GM23338 (cell line): ENCODE results near the gene CRISPLD2. TPM values are rescaled to one million over a fixed set of nuclear protein-coding genes. Genes with fewer than 3 reads are reported as not detected.

ENCODE experiments used
- ATAC-seq: fragments of 200-7000 bp; cut with Tn5 transposase; 3 replicates; pipeline ENCODE4 v1.9.1; 2020
- DNase-seq: peaks from one replicate; pipeline ENCODE4 v3.0.0-alpha.2; 2015; ENCODE audit warnings: low spot score
- H2AFZ ChIP-seq: fragments of 200-600 bp; sonication (generic); 2 replicates; pipeline ENCODE4 v1.8.0; 2016; ENCODE audit warnings: antibody characterized with exemption, mild to moderate bottlenecking, moderate library complexity
- H3F3A ChIP-seq: fragments of 200-600 bp; sonication (generic); replicated peaks from 2 replicates; pipeline ENCODE4 v1.8.0; 2017; ENCODE audit warnings: antibody characterized with exemption, mixed run types, low read depth
- H3K27ac ChIP-seq: fragments of 200-600 bp; sonication (generic); 2 replicates; pipeline ENCODE4 v1.6.1; 2016; ENCODE audit warnings: low read depth
- H3K27me3 ChIP-seq: fragments of 200-600 bp; sonication (generic); 2 replicates; pipeline ENCODE4 v1.8.0; 2016; ENCODE audit warnings: mild to moderate bottlenecking, mixed run types, moderate library complexity; ENCODE audit not compliant: insufficient read depth
- H3K36me3 ChIP-seq: fragments of 200-600 bp; sonication (generic); 2 replicates; pipeline ENCODE4 v1.8.0; 2016; ENCODE audit warnings: mild to moderate bottlenecking; ENCODE audit not compliant: insufficient read depth
- H3K4me1 ChIP-seq: fragments of 200-600 bp; sonication (generic); 2 replicates; pipeline ENCODE4 v1.8.0; 2016; ENCODE audit warnings: mild to moderate bottlenecking, moderate library complexity; ENCODE audit not compliant: insufficient read depth
- H3K4me2 ChIP-seq: fragments of 200-600 bp; sonication (generic); 2 replicates; pipeline ENCODE4 v1.7.1; 2017; ENCODE audit warnings: mixed run types
- H3K4me3 ChIP-seq: fragments of 200-600 bp; sonication (generic); 2 replicates; pipeline ENCODE4 v1.6.1; 2016; ENCODE audit warnings: mixed run types
- H3K79me2 ChIP-seq: fragments of 200-600 bp; sonication (generic); replicated peaks from 2 replicates; pipeline ENCODE4 v1.8.0; 2017; ENCODE audit warnings: mild to moderate bottlenecking; ENCODE audit not compliant: insufficient read depth
- H3K9me2 ChIP-seq: fragments of 200-600 bp; sonication (generic); 2 replicates; pipeline ENCODE4 v1.8.0; 2017; ENCODE audit not compliant: insufficient read depth
- H4K20me1 ChIP-seq: fragments of 200-600 bp; sonication (generic); replicated peaks from 2 replicates; pipeline ENCODE4 v1.8.0; 2017; ENCODE audit warnings: mild to moderate bottlenecking; ENCODE audit not compliant: insufficient read depth
- H3K27ac Mint-ChIP-seq: 2 replicates; pipeline ENCODE4 v1.8.0; 2020; ENCODE audit warnings: inconsistent platforms, mild to moderate bottlenecking, moderate library complexity, mixed read lengths
- H3K27me3 Mint-ChIP-seq: 3 replicates; pipeline ENCODE4 v1.8.0; 2022; ENCODE audit warnings: low read depth, mild to moderate bottlenecking, moderate library complexity, mixed read lengths, inconsistent platforms; ENCODE audit not compliant: insufficient read depth, poor library complexity
- H3K36me3 Mint-ChIP-seq: 3 replicates; pipeline ENCODE4 v1.8.0; 2021; ENCODE audit warnings: low read depth, mild to moderate bottlenecking, inconsistent platforms, moderate library complexity, mixed read lengths
- H3K4me1 Mint-ChIP-seq: 3 replicates; pipeline ENCODE4 v1.8.0; 2020; ENCODE audit warnings: mild to moderate bottlenecking, inconsistent platforms, mixed read lengths
- H3K4me3 Mint-ChIP-seq: 3 replicates; pipeline ENCODE4 v1.8.0; 2021; ENCODE audit warnings: moderate library complexity, mild to moderate bottlenecking, inconsistent platforms, mixed read lengths
- H3K9me3 Mint-ChIP-seq: 3 replicates; pipeline ENCODE4 v1.8.0; 2020; ENCODE audit warnings: moderate library complexity, mild to moderate bottlenecking, inconsistent platforms, mixed read lengths
- CREB1 ChIP-seq: fragments of 250-450 bp; sonication (Bioruptor Pico); IDR thresholded peaks from 2 replicates; pipeline ENCODE4 v1.5.0; 2020; ENCODE audit warnings: low read depth, mild to moderate bottlenecking, moderate library complexity
- EZH2phosphoT487 ChIP-seq: fragments of 200-600 bp; sonication (generic); IDR thresholded peaks from one replicate; pipeline ENCODE4 v1.8.1; 2018; ENCODE audit warnings: antibody characterized with exemption; ENCODE audit not compliant: unreplicated experiment
- NANOG ChIP-seq: IDR thresholded peaks from 2 replicates; pipeline ENCODE4 v1.6.1; 2016; ENCODE audit warnings: antibody characterized with exemption, borderline replicate concordance
- POLR2AphosphoS5 ChIP-seq: IDR thresholded peaks from 2 replicates; pipeline ENCODE4 v1.6.1; 2016; ENCODE audit warnings: antibody characterized with exemption, low read depth
- REST ChIP-seq: IDR thresholded peaks from one replicate; pipeline ENCODE4 v1.6.1; 2018; ENCODE audit warnings: antibody characterized with exemption; ENCODE audit not compliant: unreplicated experiment
- STAT1 ChIP-seq: IDR thresholded peaks from one replicate; pipeline ENCODE4 v1.6.1; 2016; ENCODE audit warnings: antibody characterized with exemption; ENCODE audit not compliant: unreplicated experiment
- ZNF114 ChIP-seq: fragments of 250-450 bp; sonication (Bioruptor Pico); IDR thresholded peaks from 2 replicates; pipeline ENCODE4 v1.5.0; 2020; ENCODE audit warnings: mild to moderate bottlenecking, moderate library complexity
- ZNF331 ChIP-seq: fragments of 250-450 bp; sonication (Bioruptor Pico); IDR thresholded peaks from 2 replicates; pipeline ENCODE4 v1.5.0; 2020; ENCODE audit warnings: low read depth, mild to moderate bottlenecking, moderate library complexity
- ZNF462 ChIP-seq: fragments of 250-450 bp; sonication (Bioruptor Pico); IDR thresholded peaks from 2 replicates; pipeline ENCODE4 v1.5.0; 2020; ENCODE audit warnings: mild to moderate bottlenecking, moderate library complexity
- polyA plus RNA-seq: library from polyadenylated mRNA; unstranded; fragments of >200 nt; fragmentation: Nextera tagmentation; extraction: Ambion mirVana; gene quantifications from 2 replicates; pipeline ENCODE4 v1.2.1, GENCODE V29; 2016
- total RNA-seq: library from RNA; depleted of rRNA; stranded (reverse); fragments of >200 nt; shearing (Covaris generic); gene quantifications from 2 replicates; pipeline ENCODE4 v1.2.3, GENCODE V29; 2014

Gene CRISPLD2
- total and polyA plus RNA-seq, 2 experiments from 2014 or later = 2.6 to 8.3 TPM

- no peak for TF ChIP-seq ZNF462 (CRISPR knock-in tag)
- no peak for TF ChIP-seq EZH2phosphoT487
- TF ChIP-seq CREB1 (CRISPR knock-in tag) = no peak
- TF ChIP-seq POLR2AphosphoS5 = no peak
- no peak for TF ChIP-seq ZNF331 (CRISPR knock-in tag)
- no peak for TF ChIP-seq NANOG
- TF ChIP-seq ZNF114 = no peak
These were observed 68.7 kb downstream of the CRISPLD2 start (continued) for GRCh38 chr16:84888450-84888849.

- peaks cover 5% of the 10 kb centered on the region; the same call in 2 of the 3 replicates for H3K36me3 Mint-ChIP-seq
- DNase-seq (no peak), ATAC-seq (no peak)
- no peak overlapping the region for H3K4me2 ChIP-seq
- no peak overlapping the region for H3K27ac ChIP-seq
- no peak overlapping the region for H3K4me3 Mint-ChIP-seq
- H3K9me2 ChIP-seq = no peaks in the 10 kb centered on the region
- H3K4me3 ChIP-seq = no peak overlapping the region
- peaks cover 4% of the 10 kb centered on the region for H3K27me3 Mint-ChIP-seq
- H3F3A ChIP-seq = peaks cover 7% of the 10 kb centered on the region; the same call in 1 of the 2 replicates
- no peaks in the 10 kb centered on the region for H3K36me3 ChIP-seq
- H3K9me3 Mint-ChIP-seq = no peaks in the 10 kb centered on the region; the same call in 2 of the 3 replicates
- no peaks in the 10 kb centered on the region for H3K79me2 ChIP-seq
- no peak for TF ChIP-seq REST
- no peak for TF ChIP-seq STAT1
- no peak for TF ChIP-seq POLR2AphosphoS5
- TF ChIP-seq CREB1 (CRISPR knock-in tag) = no peak
- TF ChIP-seq EZH2phosphoT487 = no peak
- H3K4me1 ChIP-seq = peaks cover 27% of the 10 kb centered on the region
- H3K27ac Mint-ChIP-seq = no peak overlapping the region
- H3K27me3 ChIP-seq = no peaks in the 10 kb centered on the region
- no peaks in the 10 kb centered on the region for H4K20me1 ChIP-seq
- H3K4me1 Mint-ChIP-seq = peaks cover 31% of the 10 kb centered on the region
- H2AFZ ChIP-seq = no peak overlapping the region
These were observed 69.3 kb downstream of the CRISPLD2 start for GRCh38 chr16:84889066-84889465.
